Peyer's patch (tissue), 4 donors: ENCODE data around the gene DGKQ.

Experiments
- CTCF ChIP-seq, 6 experiments: fragments of 450-650 bp in 4 of 6; fragments of 200-600 bp in 2 of 6; sonication (generic) in 1 of 6; IDR thresholded peaks; one replicate each; pipeline ENCODE4 v1.5.1; 2017 to 2019; ENCODE audit warnings: antibody characterized with exemption in 6 of 6, mild to moderate bottlenecking in 3 of 6, moderate library complexity in 1 of 6
- POLR2A ChIP-seq, 2 donors: fragments of 450-650 bp; IDR thresholded peaks; one replicate each; pipeline ENCODE4 v1.5.1; 2017; ENCODE audit warnings: antibody characterized with exemption in 2 of 2, mild to moderate bottlenecking in 2 of 2, moderate library complexity in 2 of 2

- TF ChIP-seq CTCF (IDR thresholded peaks at IDR 0.05) (no peak), POLR2A (IDR thresholded peaks at IDR 0.05) (no peak)
Measured at GRCh38 chr4:978957-979701, 5.8 kb upstream of the DGKQ start.
